ENCODE measurements around the gene TMEM121B. TPM values are rescaled to one million over a fixed set of nuclear protein-coding genes. Genes with fewer than 3 reads are reported as not detected.

Gene TMEM121B
- total RNA-seq, 4 donors from 2014 or later: 0.26 to 0.49 (median 0.35) TPM; not detected in 1

DNA sequence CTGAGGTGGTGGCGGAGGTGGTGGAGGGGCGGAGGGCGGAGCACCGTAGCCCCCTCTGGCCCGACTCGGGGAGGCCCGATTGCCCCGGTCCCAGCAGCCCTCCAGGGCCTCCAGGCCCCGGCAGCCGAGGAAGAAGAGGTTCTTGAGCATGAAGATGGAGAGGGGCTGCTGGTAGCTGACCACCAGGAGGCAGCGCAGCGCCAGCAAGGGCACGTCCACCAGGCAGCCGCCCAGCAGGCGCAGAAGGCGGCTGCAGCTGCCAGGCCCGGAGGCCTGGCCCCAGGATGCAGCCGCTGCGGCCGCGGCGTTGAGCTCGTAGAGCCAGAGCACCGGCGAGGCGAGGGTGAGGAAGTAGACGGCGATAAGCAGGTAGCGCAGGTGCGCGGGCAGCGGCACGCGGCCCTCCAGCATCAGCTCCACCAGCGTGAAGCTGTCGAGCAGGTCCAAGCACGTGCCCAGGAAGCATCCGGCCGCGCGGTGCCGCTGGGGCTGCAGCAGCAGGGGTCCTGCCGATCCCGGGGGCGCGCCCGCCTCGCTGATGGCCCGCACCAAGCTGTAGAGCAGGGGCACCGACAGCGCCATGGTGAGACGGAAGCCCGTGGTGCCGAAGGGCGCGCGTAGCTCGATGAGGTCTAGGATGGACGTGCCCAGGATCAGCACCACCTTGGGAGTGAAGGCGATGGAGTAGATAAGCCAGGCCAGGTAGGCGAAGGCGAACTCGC lies 1.5 kb downstream of the TMEM121B start:
- Histone ChIP-seq H3K36me3 (no peaks in the 10 kb centered on the region), H3K9me3 (no peaks in the 10 kb centered on the region), H3K4me3 (no peak overlapping the region), H3K27ac (no peak overlapping the region), H3K4me1 (peaks cover 0 to 14% of the 10 kb centered on the region in 2 donors), H3K27me3 (peaks cover 8 to 11% of the 10 kb centered on the region in 2 donors)
- TF ChIP-seq POLR2A (IDR thresholded peaks at IDR 0.05) (no peak), CTCF (IDR thresholded peaks at IDR 0.05) (no peak)
- intact Hi-C loops (cut with DNase I; ENCODE audit: low total_unique reads): no loop called here
- no peak for DNase-seq

DNA sequence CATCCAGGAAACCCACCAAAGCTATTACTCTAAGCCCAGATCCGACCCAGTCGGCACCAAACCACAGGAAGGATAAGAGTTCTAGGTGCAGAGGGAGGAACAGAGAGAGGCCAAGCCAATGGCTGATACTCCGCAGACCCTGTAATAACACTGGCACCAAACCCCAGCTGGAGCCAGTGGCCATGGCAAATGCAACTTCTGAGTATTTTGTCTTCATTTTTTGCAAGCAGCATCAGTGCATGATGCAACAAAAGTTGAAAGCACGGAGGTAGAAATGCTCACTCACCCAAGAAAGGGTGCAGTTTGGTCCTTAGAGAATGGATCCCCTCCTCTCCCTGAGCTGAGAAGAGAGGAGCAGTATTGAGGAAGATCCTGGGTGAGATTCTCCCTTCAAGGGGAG lies 2.8 kb downstream of the TMEM121B start:
- Histone ChIP-seq H3K4me1 (peaks cover 0 to 14% of the 10 kb centered on the region in 2 donors), H3K9me3 (no peaks in the 10 kb centered on the region), H3K27me3 (peaks cover 8 to 11% of the 10 kb centered on the region in 2 donors), H3K36me3 (no peaks in the 10 kb centered on the region), H3K27ac (no peak overlapping the region), H3K4me3 (no peak overlapping the region)
- intact Hi-C loops (cut with DNase I; ENCODE audit: low total_unique reads): no loop called here
- TF ChIP-seq CTCF (IDR thresholded peaks at IDR 0.05) (no peak), POLR2A (IDR thresholded peaks at IDR 0.05) (no peak)
- DNase-seq: no peak

DNA sequence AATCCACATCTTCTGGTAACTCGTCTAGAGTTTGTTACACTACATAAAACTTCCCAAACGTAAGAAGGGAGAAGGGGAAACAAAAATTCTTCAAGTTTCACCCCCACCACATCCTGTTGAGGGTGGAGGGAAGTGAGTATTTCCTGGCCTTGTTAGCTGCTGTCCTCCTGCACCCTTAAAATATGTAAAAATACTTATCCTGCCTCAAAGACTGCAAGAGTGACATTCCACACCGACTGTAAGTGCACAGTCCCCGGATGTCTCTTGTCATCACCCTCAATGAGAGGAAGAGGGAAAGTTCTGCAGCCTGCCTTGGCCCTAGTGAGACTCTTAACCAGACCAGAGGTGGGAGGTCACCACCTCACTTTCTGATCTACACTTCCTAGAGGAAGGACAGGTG lies 3.3 kb downstream of the TMEM121B start:
- no peak for DNase-seq
- Histone ChIP-seq H3K9me3 (no peaks in the 10 kb centered on the region), H3K4me3 (no peak overlapping the region), H3K36me3 (no peaks in the 10 kb centered on the region), H3K27ac (no peak overlapping the region), H3K4me1 (peaks cover 0 to 14% of the 10 kb centered on the region in 2 donors), H3K27me3 (peaks cover 8 to 11% of the 10 kb centered on the region in 2 donors)
- TF ChIP-seq CTCF (IDR thresholded peaks at IDR 0.05): no peak
- TF ChIP-seq POLR2A (IDR thresholded peaks at IDR 0.05): no peak
- intact Hi-C loops (cut with DNase I; ENCODE audit: low total_unique reads): no loop called here

DNA sequence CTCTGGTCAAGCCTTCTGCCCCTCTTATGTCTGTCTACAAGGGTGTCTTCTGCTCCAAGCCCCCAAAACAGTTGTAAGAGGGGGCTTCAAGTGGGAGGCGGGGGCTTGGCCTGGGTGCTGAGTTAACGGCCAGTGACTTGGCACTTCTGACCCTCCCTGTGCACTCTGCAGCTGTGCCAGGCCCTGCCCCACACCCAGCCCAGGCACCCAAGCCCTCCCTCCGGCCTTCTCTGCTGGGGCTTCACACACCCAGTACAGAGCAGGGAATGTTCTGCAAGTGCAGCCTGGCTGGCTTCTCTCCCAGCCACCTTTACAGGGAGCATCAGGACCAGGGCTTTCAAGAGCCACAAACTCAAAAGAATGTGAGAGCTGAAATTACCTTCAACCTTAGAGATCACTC lies 3.8 kb downstream of the TMEM121B start:
- intact Hi-C loops (cut with DNase I; ENCODE audit: low total_unique reads): no loop called here
- no peak overlapping the region for H3K27ac ChIP-seq
- TF ChIP-seq POLR2A (IDR thresholded peaks at IDR 0.05) (no peak), CTCF (IDR thresholded peaks at IDR 0.05) (no peak)
- H3K36me3 ChIP-seq: no peaks in the 10 kb centered on the region
- H3K27me3 ChIP-seq: peaks cover 8 to 10% of the 10 kb centered on the region in 2 donors
- no peak for DNase-seq
- peaks cover 0 to 14% of the 10 kb centered on the region in 2 donors for H3K4me1 ChIP-seq
- no peak overlapping the region for H3K4me3 ChIP-seq
- no peaks in the 10 kb centered on the region for H3K9me3 ChIP-seq

DNA sequence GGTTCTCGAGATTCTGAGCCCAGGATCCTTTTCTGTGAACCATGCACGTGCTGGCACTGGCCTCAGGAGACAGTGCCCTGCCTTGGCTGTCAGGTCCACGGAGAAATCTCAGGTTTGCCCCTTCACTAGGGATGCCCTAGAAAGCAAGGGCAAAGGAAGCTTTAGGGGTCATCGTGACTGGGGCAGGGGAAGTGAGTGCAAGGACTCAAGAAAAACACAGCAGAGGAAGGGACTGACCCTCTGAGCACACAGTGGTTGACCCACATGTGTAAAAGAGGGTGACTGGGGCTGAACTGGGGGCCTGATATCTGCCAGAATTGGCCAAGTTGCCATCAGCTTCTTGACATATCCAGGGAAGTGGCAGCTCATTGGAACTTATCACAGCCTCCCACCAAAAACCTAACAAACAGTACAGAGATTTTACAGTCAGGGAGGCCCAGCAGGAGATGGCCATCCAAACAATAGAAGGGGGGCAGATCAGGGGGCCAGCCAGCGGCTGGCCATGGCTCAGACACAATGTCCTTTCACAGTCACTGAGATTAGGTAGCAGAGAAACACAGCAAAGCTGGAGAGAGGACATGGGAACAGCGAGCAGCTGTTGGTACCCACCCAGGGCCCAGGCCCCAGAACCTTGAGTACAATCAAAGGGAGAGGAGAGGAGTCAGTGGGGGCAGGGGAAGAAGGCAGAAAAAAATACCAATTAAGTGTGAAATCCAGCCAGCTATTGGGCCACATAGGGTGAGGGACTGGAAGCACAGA lies 4.4 kb downstream of the TMEM121B start:
- Histone ChIP-seq H3K4me1 (peaks cover 0 to 13% of the 10 kb centered on the region in 2 donors), H3K4me3 (no peak overlapping the region), H3K27me3 (peaks cover 4% of the 10 kb centered on the region in 2 donors), H3K27ac (no peak overlapping the region), H3K36me3 (no peaks in the 10 kb centered on the region), H3K9me3 (no peaks in the 10 kb centered on the region)
- no peak for TF ChIP-seq CTCF (IDR thresholded peaks at IDR 0.05)
- no peak for TF ChIP-seq POLR2A (IDR thresholded peaks at IDR 0.05)
- intact Hi-C loops (cut with DNase I; ENCODE audit: low total_unique reads): no loop called here
- DNase-seq: no peak

All from uterus (tissue), 4 donors.